IPS DF 4.7 (cell line): Measurements from ENCODE around the gene UBR2.
"Not testable (repeated sequence)": the region's sequence is repeated elsewhere in the genome, so short reads cannot be mapped to it uniquely, and the experiment has no call there.

Experiments
- DNase-seq: peaks from one replicate; pipeline ENCODE4 v3.0.0-alpha.2; 2013; ENCODE audit warnings: low spot score; ENCODE audit errors: extremely low read depth

The UBR2 gene

DNA sequence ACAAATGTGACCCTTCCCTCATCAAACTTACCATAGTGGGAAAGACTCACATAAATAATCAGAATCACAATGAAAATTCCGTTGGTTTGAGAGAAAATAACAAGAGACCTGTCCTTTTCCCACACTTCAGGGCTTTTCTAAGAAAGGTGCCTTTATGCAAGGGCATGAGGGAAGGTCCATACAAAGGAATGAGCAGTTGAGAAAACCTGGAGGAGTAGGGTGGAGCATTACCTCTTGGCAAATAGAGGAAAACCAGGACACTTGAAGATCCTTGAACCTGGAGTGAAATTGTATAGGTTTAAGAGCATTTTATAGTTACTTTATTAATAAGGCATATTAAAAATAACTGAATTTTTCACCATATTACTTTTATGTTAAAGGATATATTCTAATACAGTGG lies 54.3 kb downstream of the UBR2 start:
- DNase-seq: peak; percentile 2

DNA sequence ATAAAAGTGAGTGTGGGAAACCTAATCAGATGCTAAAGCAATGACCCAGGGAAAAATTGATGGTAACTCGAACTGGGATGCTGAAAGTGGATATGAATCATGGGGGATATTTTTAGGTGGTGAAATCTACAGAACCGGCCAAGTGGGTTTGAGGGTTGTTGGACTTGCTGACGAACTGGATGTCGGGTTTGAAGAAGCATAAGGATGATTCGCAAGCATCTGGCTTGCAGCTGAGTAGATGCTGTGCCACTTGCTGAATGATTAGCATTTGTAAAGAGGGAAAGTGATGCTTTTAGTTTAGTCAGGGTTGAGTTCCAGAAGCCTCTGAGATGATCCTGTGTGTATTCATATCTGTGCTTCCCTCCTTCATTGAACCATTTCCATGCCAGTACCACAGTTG lies 54.9 kb downstream of the UBR2 start:
- DNase-seq: peak; percentile 9

GRCh38 chr6:42619963-42620362 lies 56.1 kb downstream of the UBR2 start:
- DNase-seq: no peak

DNA sequence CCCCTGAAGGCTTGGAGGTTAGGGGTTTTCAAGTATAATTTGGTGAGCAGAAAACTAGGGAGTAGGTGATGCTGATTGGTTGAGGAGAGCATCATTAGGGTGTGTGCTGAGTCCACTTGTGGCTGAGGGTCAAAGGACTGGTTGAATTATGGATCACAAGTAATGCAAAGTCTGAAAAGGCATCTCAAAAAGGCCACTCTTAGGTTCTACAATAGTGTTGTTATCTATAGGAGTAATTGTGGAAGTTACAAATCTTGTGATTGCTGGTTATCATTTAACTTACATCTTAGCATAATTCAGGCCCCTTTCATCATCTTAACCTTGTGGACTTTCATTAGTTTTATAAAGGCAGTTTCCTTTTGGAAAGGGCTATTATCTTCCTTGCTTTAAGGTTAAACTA lies 60.8 kb downstream of the UBR2 start:
- no peak for DNase-seq

DNA sequence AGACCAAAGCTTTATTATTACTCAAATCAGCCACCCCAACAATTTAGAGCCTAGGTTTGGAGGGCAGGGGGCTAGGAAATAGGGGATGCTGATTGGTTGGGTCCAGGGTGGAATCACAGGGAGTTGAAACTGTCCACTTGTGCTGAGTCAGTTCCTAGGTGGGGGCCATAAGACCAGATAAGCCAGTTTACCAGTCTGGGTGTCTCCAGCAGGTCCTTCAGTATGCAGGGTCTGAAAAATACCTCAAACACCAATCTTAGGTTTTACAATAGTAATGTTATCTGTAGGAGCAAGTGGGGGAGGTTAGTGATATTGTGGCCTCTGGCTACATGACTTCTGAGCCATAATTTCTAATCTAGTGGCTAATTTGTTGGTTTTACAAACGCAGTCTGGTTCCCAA lies 63.2 kb downstream of the UBR2 start:
- no peak for DNase-seq

GRCh38 chr6:42627674-42628073 lies 63.8 kb downstream of the UBR2 start:
- no peak for DNase-seq

- DNase-seq: no peak
Measured at GRCh38 chr6:42628604-42629003, 64.8 kb downstream of the UBR2 start.

GRCh38 chr6:42629845-42630244 lies 66.0 kb downstream of the UBR2 start:
- DNase-seq: no peak

- DNase-seq: no peak
Measured at GRCh38 chr6:42637681-42638080, 73.9 kb downstream of the UBR2 start.

DNA sequence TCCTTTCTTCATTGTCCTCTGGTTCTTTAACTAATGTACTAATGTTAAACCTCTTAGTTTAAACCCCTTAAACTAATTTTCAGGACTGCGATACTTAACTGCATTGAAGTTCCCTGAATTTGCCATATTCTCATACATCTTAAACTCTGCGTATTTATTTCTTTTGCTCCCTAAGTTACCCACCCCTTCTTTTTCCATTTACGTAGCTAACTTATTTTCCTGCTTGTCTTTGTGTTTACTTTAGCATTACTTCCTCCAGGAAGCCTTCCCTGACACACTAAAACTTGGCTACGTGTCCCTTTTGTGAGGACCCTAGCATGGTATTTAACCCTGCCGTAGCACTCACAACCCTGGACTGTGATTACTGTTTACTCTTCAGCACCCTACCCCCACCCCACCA lies 79.0 kb downstream of the UBR2 start:
- DNase-seq: no peak

DNA sequence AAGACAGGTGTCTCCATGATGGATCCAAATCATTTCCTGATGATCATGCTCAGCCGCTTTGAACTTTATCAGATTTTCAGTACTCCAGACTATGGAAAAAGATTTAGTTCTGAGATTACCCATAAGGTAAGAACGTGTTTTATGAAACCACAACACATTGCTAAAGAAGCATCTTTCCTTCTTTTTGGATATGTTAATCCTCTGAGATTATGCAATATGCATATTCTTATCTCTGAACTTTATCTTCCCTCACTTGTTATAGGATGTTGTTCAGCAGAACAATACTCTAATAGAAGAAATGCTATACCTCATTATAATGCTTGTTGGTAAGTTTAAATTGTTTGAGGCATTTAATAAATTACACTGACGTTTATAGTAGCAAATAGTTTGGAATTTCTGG lies 80.4 kb downstream of the UBR2 start:
- no peak for DNase-seq

DNA sequence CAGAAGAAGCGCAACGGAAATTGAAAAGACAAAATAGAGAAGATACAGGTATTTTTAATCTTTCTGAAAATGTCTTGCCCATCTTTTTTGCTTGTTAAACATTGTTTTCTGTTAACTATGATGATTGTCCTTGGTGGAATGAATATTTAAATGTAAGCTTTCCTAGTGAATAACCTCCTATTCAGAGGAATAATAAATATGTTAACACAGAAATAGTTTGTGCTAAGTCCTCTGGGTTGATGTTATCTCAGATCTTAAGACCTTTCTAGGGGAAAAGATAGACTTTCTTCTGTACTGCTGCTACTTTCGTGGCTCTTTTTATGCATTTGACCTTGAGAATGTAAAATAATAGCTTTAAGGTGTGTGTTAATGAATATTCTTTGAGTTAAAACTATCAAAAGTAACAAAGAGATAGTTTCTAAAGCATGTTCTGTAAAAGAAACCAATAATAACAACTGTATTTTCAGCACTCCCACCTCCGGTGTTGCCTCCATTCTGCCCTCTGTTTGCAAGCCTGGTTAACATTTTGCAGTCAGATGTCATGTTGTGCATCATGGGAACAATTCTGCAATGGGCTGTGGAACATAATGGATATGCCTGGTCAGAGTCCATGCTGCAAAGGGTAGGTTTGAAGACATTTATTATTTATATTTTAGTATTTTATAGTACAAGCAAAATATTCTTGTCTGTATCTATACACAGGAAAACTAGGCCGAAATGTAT lies 88.4 kb downstream of the UBR2 start:
- DNase-seq: no peak

DNA sequence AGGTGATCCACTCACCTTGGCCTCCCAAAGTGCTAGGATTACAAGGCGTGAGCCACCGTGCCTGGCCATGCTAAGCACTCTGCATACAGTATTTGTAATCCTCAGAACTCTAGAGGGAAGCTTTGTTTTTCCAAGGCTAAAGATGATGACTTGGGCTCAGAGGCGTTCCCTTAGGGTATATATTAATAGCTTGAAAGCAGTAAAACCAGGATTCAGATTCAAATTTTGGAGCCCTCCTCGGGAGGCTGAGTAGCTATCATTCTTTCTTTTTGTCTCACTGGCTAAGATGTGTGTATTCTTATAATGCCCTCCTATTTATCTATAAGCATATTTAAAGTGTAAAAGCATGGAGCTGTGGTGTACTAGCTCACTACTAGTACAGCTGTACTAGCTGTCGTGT lies 90.0 kb downstream of the UBR2 start:
- no peak for DNase-seq

- no peak for DNase-seq
Measured at GRCh38 chr6:42659806-42660205, 96.0 kb downstream of the UBR2 start.

DNA sequence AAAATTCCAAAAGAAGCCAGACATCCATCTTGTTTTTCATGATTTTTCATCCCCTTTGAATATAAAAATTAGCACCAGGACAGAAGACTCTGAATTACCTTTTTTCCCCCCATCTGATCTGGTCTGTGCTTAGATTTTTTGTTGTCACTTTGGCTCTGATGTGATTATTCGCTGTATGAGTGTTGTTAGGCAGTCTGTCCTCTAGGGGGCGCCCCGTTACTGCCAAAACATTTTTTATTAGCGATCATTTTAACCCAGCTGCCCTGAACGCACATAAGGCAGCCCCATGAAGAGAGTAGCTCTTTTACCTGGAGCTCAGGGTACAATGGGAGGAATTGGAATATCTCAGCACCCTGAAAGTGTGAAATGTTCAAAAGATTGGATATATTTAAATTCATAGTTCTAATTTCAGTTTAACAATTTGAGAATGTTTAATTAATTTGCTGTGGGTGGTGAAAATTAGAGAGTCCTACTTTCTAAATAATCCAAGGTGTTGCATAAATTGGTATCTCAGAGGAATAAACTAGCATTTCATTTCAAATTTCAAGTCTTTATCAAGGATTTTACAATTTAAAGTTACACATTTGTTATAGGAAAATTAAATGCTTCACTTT lies 97.8 kb downstream of the UBR2 start:
- peak; percentile 9 for DNase-seq

GRCh38 chr6:42664718-42665117 lies 100.9 kb downstream of the UBR2 start:
- DNase-seq: no peak

GRCh38 chr6:42674368-42674767 lies 110.5 kb downstream of the UBR2 start:
- not testable (repeated sequence) for DNase-seq

DNA sequence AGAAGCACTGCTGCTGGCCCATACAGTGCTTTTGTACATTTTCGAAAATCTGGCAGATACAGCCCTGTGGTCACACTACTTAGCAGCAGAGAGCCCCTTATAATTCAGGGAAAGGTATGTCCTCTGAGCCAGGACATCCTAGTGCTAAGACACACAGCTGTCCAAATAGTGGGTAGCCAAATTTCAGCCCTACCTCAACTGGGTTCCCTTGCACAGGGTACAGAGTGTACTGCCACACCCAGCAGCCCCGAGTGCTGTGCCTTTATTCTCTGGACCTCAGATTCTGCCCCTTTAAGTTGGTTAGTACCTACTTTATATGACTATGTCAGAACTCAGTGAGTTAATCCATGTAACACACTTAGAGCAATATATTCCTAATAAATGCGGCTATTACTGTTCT lies 111.0 kb downstream of the UBR2 start:
- no peak for DNase-seq

GRCh38 chr6:42679358-42679757 lies 115.5 kb downstream of the UBR2 start:
- DNase-seq: no peak

DNA sequence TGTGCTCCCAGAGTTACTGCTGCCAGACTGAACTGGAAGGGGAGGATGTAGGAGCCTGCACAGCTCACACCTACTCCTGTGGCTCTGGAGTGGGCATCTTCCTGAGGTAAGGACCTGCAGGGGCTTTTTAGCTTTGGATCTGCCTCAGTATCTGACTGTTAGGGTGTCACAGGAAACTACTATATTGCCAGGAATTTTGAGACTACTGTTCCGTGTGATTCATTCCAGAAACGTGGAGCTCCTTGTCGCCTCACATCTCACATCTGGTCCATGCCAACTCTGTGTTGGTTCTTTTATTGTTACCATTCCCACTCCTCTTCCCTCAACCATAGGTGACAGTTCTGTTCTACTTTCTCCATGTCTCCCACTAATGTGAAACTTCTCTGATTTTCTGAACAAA lies 124.5 kb downstream of the UBR2 start:
- no peak for DNase-seq

- DNase-seq: no peak
Measured at GRCh38 chr6:42689371-42689770, 125.5 kb downstream of the UBR2 start.

DNA sequence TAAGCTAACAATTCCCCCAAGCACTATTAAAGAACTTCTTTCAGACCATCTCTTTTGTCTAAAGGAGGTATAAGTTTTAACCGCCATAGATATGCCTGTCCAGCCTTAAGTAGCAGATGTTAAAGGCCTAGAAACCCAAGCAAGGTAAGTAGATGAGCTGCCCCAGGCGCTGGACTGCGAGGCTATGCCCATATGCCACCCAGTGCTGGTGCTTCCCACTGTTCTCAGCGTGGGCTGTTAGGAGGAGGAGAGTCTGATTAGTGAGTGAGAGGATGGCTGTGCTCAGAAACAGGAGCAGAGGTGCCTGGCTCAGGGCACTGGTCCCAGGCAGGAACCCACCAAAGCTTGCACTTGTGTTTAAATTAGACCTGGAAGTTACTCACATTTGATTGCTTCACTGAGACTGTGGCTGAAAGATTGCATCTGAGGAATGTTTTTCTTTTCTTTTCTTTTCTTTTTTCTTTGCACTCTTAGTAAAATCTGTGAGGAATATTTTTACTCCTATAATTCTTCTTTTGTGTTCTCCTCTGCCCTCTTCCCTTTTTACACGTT lies 126.4 kb downstream of the UBR2 start:
- DNase-seq: no peak

DNA sequence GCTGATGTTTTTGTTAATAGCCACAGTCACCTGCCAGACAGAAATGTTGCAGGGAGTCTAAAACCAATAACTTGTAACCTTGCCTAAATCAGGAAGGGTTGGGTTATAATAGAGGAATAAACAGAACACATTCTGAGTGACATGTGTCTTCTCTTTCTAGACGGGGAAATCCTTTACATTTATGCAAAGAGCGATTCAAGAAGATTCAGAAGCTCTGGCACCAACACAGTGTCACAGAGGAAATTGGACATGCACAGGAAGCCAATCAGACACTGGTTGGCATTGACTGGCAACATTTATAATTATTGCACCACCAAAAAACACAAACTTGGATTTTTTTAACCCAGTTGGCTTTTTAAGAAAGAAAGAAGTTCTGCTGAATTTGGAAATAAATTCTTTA lies 127.0 kb downstream of the UBR2 start:
- no peak for DNase-seq
